ENCODE data around the gene LRPPRC. TPM values are rescaled to one million over a fixed set of nuclear protein-coding genes. Genes with fewer than 3 reads are reported as not detected.

Gene LRPPRC
- total and polyA plus RNA-seq, 2 donors (not counting 3 experiments of a cell fraction or from before 2014, with no cell fraction given) = 22.6 to 94.0 TPM

- DNase-seq (ENCODE audit: low read depth, low spot score) = no peak
- no TSS peak for BruUV-seq (replicated peaks)
- TF ChIP-seq POLR2AphosphoS5 (IDR thresholded peaks at IDR 0.05; ENCODE audit: insufficient read depth, low read depth, low read length) (no peak), GATA2 (IDR thresholded peaks at IDR 0.05; ENCODE audit: insufficient read depth, insufficient read length, low read depth, low read length) (no peak), CTCF (IDR thresholded peaks at IDR 0.05; ENCODE audit: extremely low read depth in 1 of 2, insufficient read depth in 1 of 2, low read depth in 1 of 2, low read length in 2 of 2) (no peak), POLR2A (IDR thresholded peaks at IDR 0.05; ENCODE audit: low read depth, low read length) (no peak)
- TF ChIP-seq, protein P1, sequence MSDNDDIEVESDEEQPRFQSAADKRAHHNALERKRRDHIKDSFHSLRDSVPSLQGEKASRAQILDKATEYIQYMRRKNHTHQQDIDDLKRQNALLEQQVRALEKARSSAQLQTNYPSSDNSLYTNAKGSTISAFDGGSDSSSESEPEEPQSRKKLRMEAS (IDR thresholded peaks at IDR 0.05; ENCODE audit: insufficient read depth, insufficient read length) = no peak
- ChIA-PET CTCF (interaction anchor here (0.7 kb wide), 1 partner anchor 270 kb away, joined by 3 read pairs; no protein-coding TSS in a partner anchor), POLR2A (no interaction called here)
- dilution Hi-C loops (cut with MboI; ENCODE audit: extremely low pct_ligation_motif_present, low sequenced_read_pairs) = no loop called here
- no peaks in the 10 kb centered on the region for H4K20me1 ChIP-seq (replicated peaks; ENCODE audit: control insufficient read depth, extremely low read depth, insufficient read depth, low read length)
- no peak overlapping the region for H3K9ac ChIP-seq (replicated peaks; ENCODE audit: extremely low read depth, insufficient read depth, low read length)
- intact Hi-C loops (cut with micrococcal nuclease) = loop anchor here (10.0 kb wide), 1 partner anchor 1080 kb away; no protein-coding TSS in a partner anchor
- no peak overlapping the region for H2AFZ ChIP-seq (ENCODE audit: low read depth, low read length)
- no peak overlapping the region for H3K4me2 ChIP-seq (ENCODE audit: insufficient read depth, low read length)
- H3K9me3 ChIP-seq (replicated peaks; ENCODE audit: control insufficient read depth, insufficient read depth, low read length) = no peaks in the 10 kb centered on the region
- no peak overlapping the region for H3K27ac ChIP-seq (ENCODE audit: insufficient read depth, low read depth, low read length)
- H3K36me3 ChIP-seq (ENCODE audit: control insufficient read depth in 2 of 2, extremely low read depth in 1 of 2, insufficient read depth in 2 of 2, low read length in 2 of 2) = no peaks in the 10 kb centered on the region
- H3K79me2 ChIP-seq (ENCODE audit: control insufficient read depth, insufficient read depth, low read length) = no peaks in the 10 kb centered on the region
- H3K9me1 ChIP-seq (replicated peaks; ENCODE audit: control insufficient read depth, extremely low read depth, insufficient read depth, low read length) = no peaks in the 10 kb centered on the region
- H3K27me3 ChIP-seq (ENCODE audit: control insufficient read depth in 2 of 2, insufficient read depth in 2 of 2, low read length in 2 of 2) = peaks cover 4 to 6% of the 10 kb centered on the region in 2 experiments
- FAIRE-seq = no peak
- H3K4me3 ChIP-seq (replicated peaks in 1 of 3; ENCODE audit: insufficient read depth in 1 of 3, low read depth in 1 of 3, low read length in 3 of 3) = no peak overlapping the region
- no peaks in the 10 kb centered on the region for H3K4me1 ChIP-seq (ENCODE audit: control insufficient read depth, extremely low read depth, insufficient read depth, low read length)
These were observed 120.9 kb downstream of the LRPPRC start for GRCh38 chr2:43874776-43875451.
